Tibial nerve (tissue), 4 donors: ENCODE results near the gene NCOA1. TPM values are rescaled to one million over a fixed set of nuclear protein-coding genes. Genes with fewer than 3 reads are reported as not detected.

Experiments
- DNase-seq, 2 donors: peaks; one replicate each; pipeline ENCODE4 v3.0.0-alpha.2; 2019; ENCODE audit warnings: low spot score in 2 of 2
- H3K27ac ChIP-seq, 4 donors: fragments of 200-600 bp; sonication (generic) in 3 of 4; one replicate each; pipeline ENCODE4 v1.5.1; 2017 to 2019; ENCODE audit warnings: mild to moderate bottlenecking in 1 of 4
- H3K27me3 ChIP-seq, 2 donors: fragments of 200-600 bp; sonication (generic) in 1 of 2; one replicate each; pipeline versions ENCODE4 v1.5.1 to v1.6.0; 2017 to 2019
- H3K36me3 ChIP-seq, 3 donors: fragments of 200-600 bp; sonication (generic); one replicate each; pipeline ENCODE4 v1.5.1; 2018 to 2019
- H3K4me1 ChIP-seq, 4 donors: fragments of 200-600 bp; sonication (generic) in 3 of 4; one replicate each; pipeline ENCODE4 v1.5.1; 2017 to 2019
- H3K4me3 ChIP-seq, 4 donors: fragments of 200-600 bp; sonication (generic) in 3 of 4; one replicate each; pipeline ENCODE4 v1.5.1; 2017 to 2019; ENCODE audit warnings: mild to moderate bottlenecking in 1 of 4, moderate library complexity in 1 of 4
- H3K9me3 ChIP-seq, 4 donors: fragments of 200-600 bp; sonication (generic) in 3 of 4; one replicate each; pipeline ENCODE4 v1.5.1; 2017 to 2019
- CTCF ChIP-seq, 5 experiments: fragments of 200-600 bp in 3 of 5; fragments of 450-650 bp in 2 of 5; sonication (generic) in 3 of 5; IDR thresholded peaks; one replicate each; pipeline ENCODE4 v1.5.1; 2016 to 2019; ENCODE audit warnings: antibody characterized with exemption in 5 of 5, mild to moderate bottlenecking in 3 of 5, moderate library complexity in 2 of 5
- EP300 ChIP-seq, 2 donors: sonication (generic); formaldehyde crosslinking; IDR thresholded peaks; one replicate each; pipeline ENCODE4 v1.6.1; 2017; ENCODE audit warnings: antibody characterized with exemption in 2 of 2, mild to moderate bottlenecking in 1 of 2
- POLR2A ChIP-seq, 2 donors: fragments of 450-650 bp; IDR thresholded peaks; one replicate each; pipeline ENCODE4 v1.6.1; 2017; ENCODE audit warnings: antibody characterized with exemption in 2 of 2, mild to moderate bottlenecking in 2 of 2, moderate library complexity in 2 of 2
- WGBS, 2 donors: methylation state at CpG; one replicate each; pipeline ENCODE4 v1.1.5; 2018; 5-methylcytosine and 5-hydroxymethylcytosine counted together
- total RNA-seq, 4 donors: library from RNA; depleted of rRNA; stranded (reverse); fragments of >200 nt; gene quantifications; one replicate each; pipeline ENCODE4 v1.1.0, GENCODE V29; 2016

The NCOA1 gene
- total RNA-seq, 4 donors from 2014 or later, result 57.0 to 78.9 (median 59.3) TPM

- TF ChIP-seq CTCF (IDR thresholded peaks at IDR 0.05) (no peak), POLR2A (IDR thresholded peaks at IDR 0.05) (no peak), EP300 (IDR thresholded peaks at IDR 0.05) (no peak)
- no peak for DNase-seq
- H3K4me3 ChIP-seq, result peak overlapping the region in 3 of 4 donors; percentile 53 to 95 (median 88)
- peak overlapping the region in 3 of 4 donors; percentile 85 to 95 (median 92) for H3K27ac ChIP-seq
- peaks cover 0 to 34% (median 18%) of the 10 kb centered on the region in 4 donors for H3K4me1 ChIP-seq
- WGBS, 2 donors, result 74 to 75% methylated on average over 13 to 14 of the region's 14 CpGs
- H3K27me3 ChIP-seq, result no peaks in the 10 kb centered on the region
- H3K9me3 ChIP-seq, result no peaks in the 10 kb centered on the region
- H3K36me3 ChIP-seq, result no peaks in the 10 kb centered on the region
Observed at GRCh38 chr2:24489465-24490180, 1.4 kb upstream of the NCOA1 start.

- no peaks in the 10 kb centered on the region for H3K9me3 ChIP-seq
- DNase-seq, result peak in 1 of 2 donors; percentile 27
- no peak for TF ChIP-seq EP300 (IDR thresholded peaks at IDR 0.05)
- TF ChIP-seq POLR2A (IDR thresholded peaks at IDR 0.05), result no peak
- TF ChIP-seq CTCF (IDR thresholded peaks at IDR 0.05), result no peak
- H3K27me3 ChIP-seq, result no peaks in the 10 kb centered on the region
- no peaks in the 10 kb centered on the region for H3K36me3 ChIP-seq
- peak overlapping the region; percentile 85 to 95 (median 91) for H3K27ac ChIP-seq
- 34 to 40% methylated on average over 12 of the region's 12 CpGs for WGBS, 2 donors
- peak overlapping the region; percentile 43 to 95 (median 70) for H3K4me3 ChIP-seq
- peaks cover 0 to 39% (median 18%) of the 10 kb centered on the region in 4 donors for H3K4me1 ChIP-seq
Observed at GRCh38 chr2:24490181-24490689, 819 bp upstream of the NCOA1 start.

- Histone ChIP-seq H3K36me3 (no peaks in the 10 kb centered on the region), H3K4me1 (peaks cover 0 to 53% (median 18%) of the 10 kb centered on the region in 4 donors), H3K9me3 (no peaks in the 10 kb centered on the region), H3K27me3 (no peaks in the 10 kb centered on the region), H3K4me3 (peak overlapping the region; percentile 69 to 95 (median 90)), H3K27ac (peak overlapping the region; percentile 83 to 95 (median 88))
- TF ChIP-seq CTCF (IDR thresholded peaks at IDR 0.05), result no peak
- TF ChIP-seq EP300 (IDR thresholded peaks at IDR 0.05), result no peak
- peak in 1 of 2 donors; percentile 21 for DNase-seq
- 0% methylated on average over 9 to 43 of the region's 100 CpGs for WGBS, 2 donors
Observed at GRCh38 chr2:24491542-24492420, 727 bp downstream of the NCOA1 start.

- H3K9me3 ChIP-seq, result no peaks in the 10 kb centered on the region
- H3K27ac ChIP-seq, result peak overlapping the region; percentile 83 to 95 (median 88)
- no peaks in the 10 kb centered on the region for H3K36me3 ChIP-seq
- TF ChIP-seq CTCF (IDR thresholded peaks at IDR 0.05), result no peak
- no peak for TF ChIP-seq EP300 (IDR thresholded peaks at IDR 0.05)
- TF ChIP-seq POLR2A (IDR thresholded peaks at IDR 0.05), result no peak
- DNase-seq, result peak in 1 of 2 donors; percentile 41
- no peaks in the 10 kb centered on the region for H3K27me3 ChIP-seq
- WGBS, 2 donors, result 12 to 15% methylated on average over 16 of the region's 16 CpGs
- peak overlapping the region; percentile 69 to 95 (median 90) for H3K4me3 ChIP-seq
- peaks cover 0 to 60% (median 20%) of the 10 kb centered on the region in 4 donors for H3K4me1 ChIP-seq
Observed at GRCh38 chr2:24492421-24493279, 1.6 kb downstream of the NCOA1 start.
